C4-2B (cell line): ENCODE measurements around the gene ILDR1.

ENCODE experiments used
- H3K27ac ChIP-seq: fragments of 450-650 bp; 2 replicates; pipeline ENCODE4 v1.5.1; 2017
- CTCF ChIP-seq: fragments of 450-650 bp; conservative IDR thresholded peaks from 2 replicates; pipeline ENCODE4 v1.5.1; 2017; ENCODE audit warnings: mild to moderate bottlenecking
- ZFX ChIP-seq: fragments of 450-650 bp; IDR thresholded peaks from 2 replicates; pipeline ENCODE4 v1.6.1; 2017

The ILDR1 gene

GRCh38 chr3:122021811-122022401 is at the start of gene ILDR1:
ILDR1 (minus strand) TSS chr3:122022247; CDS start chr3:122022077, 170 bp downstream.
- peak within 1 kb of the TSS; percentile 49 for H3K27ac ChIP-seq
- TF ChIP-seq CTCF (no peak), ZFX (no peak)

- no peak for TF ChIP-seq ZFX
- TF ChIP-seq CTCF, result no peak
- no peak overlapping the region for H3K27ac ChIP-seq
These were observed 45.7 kb upstream of the ILDR1 start for GRCh38 chr3:122067588-122068240.

- TF ChIP-seq CTCF (no peak), ZFX (no peak)
- H3K27ac ChIP-seq, result no peak overlapping the region
These were observed 45.1 kb upstream of the ILDR1 start for GRCh38 chr3:122067214-122067550.

GRCh38 chr3:122066331-122067213 is 44.5 kb upstream of the ILDR1 start:
- TF ChIP-seq ZFX, result no peak
- TF ChIP-seq CTCF, result no peak
- no peak overlapping the region for H3K27ac ChIP-seq

- TF ChIP-seq CTCF, result no peak
- no peak for TF ChIP-seq ZFX
- H3K27ac ChIP-seq, result peak overlapping the region; percentile 30; the same call in 1 of the 2 replicates
These were observed 42.3 kb upstream of the ILDR1 start for GRCh38 chr3:122064326-122064725.

- no peak for TF ChIP-seq ZFX
- TF ChIP-seq CTCF, result no peak
- peak overlapping the region; percentile 30; the same call in 1 of the 2 replicates for H3K27ac ChIP-seq
These were observed 41.9 kb upstream of the ILDR1 start for GRCh38 chr3:122063908-122064307.
